GM12872 (cell line): ENCODE results near the gene CFL1.

Experiments used
- CTCF ChIP-seq: IDR thresholded peaks from 3 replicates; pipeline ENCODE4 v1.5.1; 2011; ENCODE audit warnings: low read depth, mild to moderate bottlenecking, low read length, moderate library complexity; ENCODE audit not compliant: insufficient read depth

CFL1 gene

GRCh38 chr11:65891219-65892136 is 33.5 kb upstream of the CFL1 start:
- peak; percentile 68 for TF ChIP-seq CTCF

GRCh38 chr11:65890324-65891218 is 32.6 kb upstream of the CFL1 start, which contains the start of gene CCDC85B:
Gene CCDC85B (plus strand): TSS chr11:65890673. CDS start chr11:65890784, 111 bp downstream.
- no peak for TF ChIP-seq CTCF

GRCh38 chr11:65888163-65888814 is 30.3 kb upstream of the CFL1 start, which contains the start of gene FIBP:
Gene FIBP (minus strand): TSS chr11:65888471. CDS start chr11:65888418, 53 bp downstream.
- peak; percentile 82 for TF ChIP-seq CTCF

GRCh38 chr11:65887723-65888162 is 29.8 kb upstream of the CFL1 start:
- TF ChIP-seq CTCF: no peak

GRCh38 chr11:65886826-65887722 is 29.1 kb upstream of the CFL1 start:
- TF ChIP-seq CTCF: no peak

- TF ChIP-seq CTCF: no peak
These were observed 28.0 kb upstream of the CFL1 start for GRCh38 chr11:65885808-65886536.
